Adrenal gland (tissue), 12 donors: ENCODE data around the gene LDLR. TPM values are rescaled to one million over a fixed set of nuclear protein-coding genes. Genes with fewer than 3 reads are reported as not detected.
A peak's percentile ranks its signal among the peaks of the same experiment; 100 is the strongest.

ENCODE experiments used
- DNase-seq, 7 donors: peaks; one replicate each; pipeline ENCODE4 v3.0.0-alpha.2; 2019 to 2020
- H3K27ac ChIP-seq, 5 donors: fragments of 200-600 bp; sonication (generic) in 4 of 5; 1 replicate in 3 of 5; 2 replicates in 2 of 5; pipeline versions ENCODE4 v1.5.1 to v1.8.0; 2016 to 2020; ENCODE audit warnings: mild to moderate bottlenecking in 1 of 5
- H3K27me3 ChIP-seq: fragments of 200-600 bp; 2 replicates; pipeline ENCODE4 v1.8.0; 2021
- H3K36me3 ChIP-seq, 2 donors: fragments of 200-600 bp; replicated peaks in 1 of 2; 1 replicate in 1 of 2; 2 replicates in 1 of 2; pipeline versions ENCODE4 v1.5.1 to v1.8.0; 2018 to 2022
- H3K4me1 ChIP-seq, 2 donors: fragments of 200-600 bp; replicated peaks in 1 of 2; 1 replicate in 1 of 2; 2 replicates in 1 of 2; pipeline versions ENCODE4 v1.5.1 to v1.8.0; 2018 to 2021
- H3K4me3 ChIP-seq, 4 donors: fragments of 200-600 bp; sonication (generic) in 3 of 4; one replicate each; pipeline ENCODE4 v1.5.1; 2016 to 2018
- H3K9me3 ChIP-seq, 3 donors: fragments of 200-600 bp; sonication (generic) in 1 of 3; replicated peaks in 1 of 3; 1 replicate in 2 of 3; 2 replicates in 1 of 3; pipeline versions ENCODE4 v1.5.1 to v1.8.0; 2016 to 2021
- CTCF ChIP-seq, 6 experiments: fragments of 450-650 bp in 4 of 6; fragments of 200-600 bp in 2 of 6; sonication (generic) in 1 of 6; IDR thresholded peaks; 1 replicate in 5 of 6; 2 replicates in 1 of 6; pipeline versions ENCODE4 v1.5.1 to v1.8.0; 2016 to 2021; ENCODE audit warnings: antibody characterized with exemption in 6 of 6, mild to moderate bottlenecking in 2 of 6, moderate library complexity in 1 of 6
- POLR2A ChIP-seq, 2 donors: fragments of 450-650 bp; IDR thresholded peaks; one replicate each; pipeline ENCODE4 v1.6.1; 2017; ENCODE audit warnings: antibody characterized with exemption in 2 of 2, mild to moderate bottlenecking in 2 of 2, moderate library complexity in 1 of 2
- WGBS, 4 donors: extraction: QIAGEN DNeasy Blood & Tissue Kit in 2 of 4; methylation state at CpG; one replicate each; pipeline versions ENCODE4 v1.1.5 to v1.1.7; 2013 to 2017; 5-methylcytosine and 5-hydroxymethylcytosine counted together
- intact Hi-C, 2 donors: fragments of 100-400 bp; cut with DNase I; formaldehyde crosslinking; loops; one replicate each; pipeline versions ENCODE4 v1.14.1 to v1.15.0; 2022 to 2023
- polyA plus RNA-seq, 3 donors: library from polyadenylated mRNA; stranded (reverse); fragments of 200-250 nt in 2 of 3; fragments of 350-450 nt in 1 of 3; fragmentation: Illumina TruSeq in 1 of 3; extraction: RNeasy Lipid Tissue Mini Kit (QIAGEN cat#74804) in 1 of 3; gene quantifications; one replicate each; pipeline ENCODE4 v1.2.3, GENCODE V29; 2013 to 2014
- total RNA-seq, 9 donors: library from RNA; depleted of rRNA in 4 of 9; stranded (reverse); fragments of >200 nt in 4 of 9; fragments of 120-200 nt in 1 of 9; fragmentation: NEBNext Ultra II Directional in 1 of 9; extraction: Animal tissue kit (Norgen Biotek cat#: 25700) in 1 of 9; gene quantifications; one replicate each; pipeline versions ENCODE4 v1.1.0 to v1.2.4, GENCODE V29; 2013 to 2023
- donor health status: healthy with polysubstance abuse.
- donor health status: Bipolar disorder and iron deficiency.
- donor health status: DM: yes; HTN: yes; CAD: no.
- donor health status: DM: no; HTN: no; CAD: no.
- donor health status: DM: no; HTN: no; CAD: no.
- donor health status: DM: yes; HTN: yes; CAD: no.

Gene LDLR
- total and polyA plus RNA-seq, 12 donors: 35.4 to 2,114 (median 161) TPM

GRCh38 chr19:11058246-11059030 is 30.8 kb upstream of the LDLR start:
- peaks cover 0 to 26% of the 10 kb centered on the region in 2 donors for H3K36me3 ChIP-seq
- 92 to 97% (median 93%) methylated on average over 17 to 34 of the region's 34 CpGs for WGBS, 4 donors

GRCh38 chr19:11059511-11060358 is 29.5 kb upstream of the LDLR start:
- no peaks in the 10 kb centered on the region for H3K4me1 ChIP-seq
- TF ChIP-seq POLR2A (IDR thresholded peaks at IDR 0.05): no peak
- intact Hi-C loops: no loop called here
- H3K4me3 ChIP-seq: no peak overlapping the region
- H3K36me3 ChIP-seq: peaks cover 0 to 26% of the 10 kb centered on the region in 2 donors
- H3K27me3 ChIP-seq: no peaks in the 10 kb centered on the region
- no peak overlapping the region for H3K27ac ChIP-seq
- no peak for DNase-seq
- 93 to 96% (median 95%) methylated on average over 36 to 43 of the region's 43 CpGs for WGBS, 4 donors
- no peaks in the 10 kb centered on the region for H3K9me3 ChIP-seq

More at GRCh38 chr19:11058246-11059030, 30.8 kb upstream of the LDLR start:
- TF ChIP-seq CTCF (IDR thresholded peaks at IDR 0.05) (no peak), POLR2A (IDR thresholded peaks at IDR 0.05) (no peak)
- Histone ChIP-seq H3K4me1 (no peaks in the 10 kb centered on the region), H3K4me3 (no peak overlapping the region), H3K27ac (no peak overlapping the region), H3K27me3 (no peaks in the 10 kb centered on the region), H3K9me3 (no peaks in the 10 kb centered on the region)
- intact Hi-C loops: no loop called here
- DNase-seq: no peak

- H3K27ac ChIP-seq: peak overlapping the region in 3 of 5 donors; percentile 74 to 85 (median 75)
- H3K27me3 ChIP-seq: no peaks in the 10 kb centered on the region
- no peak for DNase-seq
- H3K4me3 ChIP-seq: no peak overlapping the region
- peaks cover 8 to 9% of the 10 kb centered on the region in 2 donors for H3K4me1 ChIP-seq
- 84 to 91% (median 88%) methylated on average over 14 of the region's 14 CpGs for WGBS, 4 donors
- peaks cover 0 to 20% of the 10 kb centered on the region in 2 donors for H3K36me3 ChIP-seq
- intact Hi-C loops: no loop called here
- H3K9me3 ChIP-seq: no peaks in the 10 kb centered on the region
- TF ChIP-seq CTCF (IDR thresholded peaks at IDR 0.05): no peak
- no peak for TF ChIP-seq POLR2A (IDR thresholded peaks at IDR 0.05)
Measured at GRCh38 chr19:11061952-11062351, 27.3 kb upstream of the LDLR start.

GRCh38 chr19:11063434-11063833 is 25.8 kb upstream of the LDLR start:
- DNase-seq: peak in 2 of 7 donors; percentile 51 to 66
- 68 to 76% (median 72%) methylated on average over 3 of the region's 3 CpGs for WGBS, 4 donors
- peak overlapping the region; percentile 55 to 85 (median 74) for H3K27ac ChIP-seq
- intact Hi-C loops: no loop called here
- no peaks in the 10 kb centered on the region for H3K9me3 ChIP-seq
- H3K36me3 ChIP-seq: peaks cover 0 to 20% of the 10 kb centered on the region in 2 donors
- no peak overlapping the region for H3K4me3 ChIP-seq
- no peaks in the 10 kb centered on the region for H3K27me3 ChIP-seq
- H3K4me1 ChIP-seq: peaks cover 8 to 9% of the 10 kb centered on the region in 2 donors
- TF ChIP-seq POLR2A (IDR thresholded peaks at IDR 0.05) (no peak), CTCF (IDR thresholded peaks at IDR 0.05) (no peak)
